K562 (cell line): ENCODE data around the gene ICA1. TPM values are rescaled to one million over a fixed set of nuclear protein-coding genes. Genes with fewer than 3 reads are reported as not detected.

ENCODE experiments used
- ATAC-seq: fragments of 200-7000 bp; cut with Tn5 transposase; 3 replicates; pipeline ENCODE4 v1.9.1; 2020; ENCODE audit warnings: moderate library complexity
- BruUV-seq: library from RNA; stranded (reverse); fragments of 400-500 nt; replicated peaks from 2 replicates; lab custom pipeline; 2021; lab: Mats Ljungman, UMichigan
- CTCF ChIA-PET: fragments of 300-600 bp; formaldehyde crosslinking; extraction: SDS; loops from one replicate; lab custom pipeline; 2021; ENCODE audit warnings: low intra/inter-chr PET ratio; lab: Yijun Ruan, JAX
- POLR2A ChIA-PET: fragments of 300-600, 350-650 bp; sonication (Branson Sonifier 250); formaldehyde crosslinking; extraction: SDS; loops from one replicate; lab custom pipeline; 2021; ENCODE audit warnings: antibody characterized with exemption, inconsistent platforms; lab: Yijun Ruan, JAX
- DNase-seq, 4 experiments: peaks; one replicate each; pipeline versions ENCODE4 v3.0.0 to v3.0.0-alpha.2; 2011 to 2018; ENCODE audit warnings: low spot score in 3 of 4, mixed read lengths in 3 of 4; ENCODE audit errors: extremely low read depth in 1 of 4
- FAIRE-seq: peaks from 2 replicates; lab custom pipeline; 2011; peaks lifted over from hg19 to GRCh38; lab: Jason Lieb, UNC
- H2AFZ ChIP-seq: 2 replicates; pipeline ENCODE4 v1.6.0; 2011; ENCODE audit warnings: low read depth, low read length, control low read depth, inconsistent platforms
- H3K27ac ChIP-seq: fragments of 200-600 bp; 3 replicates; pipeline ENCODE4 v1.8.0; 2011; ENCODE audit warnings: low read depth, mild to moderate bottlenecking, control low read depth, inconsistent platforms, low read length, moderate library complexity, mixed read lengths; ENCODE audit errors: extremely low read depth
- H3K27me3 ChIP-seq, 2 experiments: fragments of 300-600 bp in 1 of 2; 2 replicates in 1 of 2; 3 replicates in 1 of 2; pipeline versions ENCODE4 v1.6.0 to v1.8.0; 2011; ENCODE audit warnings: inconsistent platforms in 2 of 2, low read length in 2 of 2, mild to moderate bottlenecking in 1 of 2, mixed read lengths in 1 of 2, moderate library complexity in 1 of 2; ENCODE audit not compliant: control insufficient read depth in 2 of 2, insufficient read depth in 2 of 2
- H3K36me3 ChIP-seq: fragments of 300-600 bp; 3 replicates; pipeline ENCODE4 v1.8.0; 2011; ENCODE audit warnings: mild to moderate bottlenecking, low read length, inconsistent platforms; ENCODE audit not compliant: control insufficient read depth, insufficient read depth
- H3K4me1 ChIP-seq, 2 experiments: fragments of 200-600 bp in 1 of 2; replicated peaks in 1 of 2; 2 replicates in 1 of 2; 3 replicates in 1 of 2; pipeline versions ENCODE4 v1.5.1 to v1.8.0; 2011; ENCODE audit warnings: inconsistent platforms in 2 of 2, low read length in 2 of 2, mild to moderate bottlenecking in 1 of 2, mixed read lengths in 1 of 2, moderate library complexity in 1 of 2; ENCODE audit not compliant: control insufficient read depth in 2 of 2, insufficient read depth in 2 of 2
- H3K4me2 ChIP-seq: 2 replicates; pipeline ENCODE4 v1.6.1; 2011; ENCODE audit warnings: low read length, control low read depth, inconsistent platforms, mixed read lengths; ENCODE audit not compliant: insufficient read depth
- H3K4me3 ChIP-seq: fragments of 200-600 bp; sonication (generic), shearing (Covaris generic); 2 replicates; pipeline ENCODE4 v1.5.1; 2016; ENCODE audit warnings: control low read depth, inconsistent platforms
- H3K79me2 ChIP-seq: fragments of 200-600 bp; 3 replicates; pipeline ENCODE4 v1.8.0; 2011; ENCODE audit warnings: low read length, inconsistent platforms; ENCODE audit not compliant: control insufficient read depth, insufficient read depth
- H3K9ac ChIP-seq, 2 experiments: 2 replicates each; pipeline versions ENCODE4 v1.6.0 to v1.6.1; 2011; ENCODE audit warnings: low read depth in 2 of 2, low read length in 2 of 2, control low read depth in 1 of 2, inconsistent platforms in 1 of 2, mild to moderate bottlenecking in 1 of 2, mixed read lengths in 1 of 2; ENCODE audit not compliant: insufficient read depth in 1 of 2
- H3K9me1 ChIP-seq: one replicate; pipeline ENCODE4 v1.6.0; 2011; ENCODE audit warnings: inconsistent platforms, mild to moderate bottlenecking, low read length, moderate library complexity; ENCODE audit not compliant: control insufficient read depth, insufficient read depth
- H3K9me3 ChIP-seq: replicated peaks from 2 replicates; pipeline ENCODE4 v1.5.1; 2011; ENCODE audit warnings: low read depth, low read length, inconsistent platforms; ENCODE audit not compliant: control insufficient read depth, insufficient read depth
- H4K20me1 ChIP-seq: replicated peaks from 2 replicates; pipeline ENCODE4 v1.6.1; 2011; ENCODE audit warnings: low read length, inconsistent platforms, mixed read lengths; ENCODE audit not compliant: control insufficient read depth, insufficient read depth
- BCOR ChIP-seq: fragments of 450-650 bp; IDR thresholded peaks from 2 replicates; pipeline ENCODE4 v1.6.1; 2016
- ELF2 ChIP-seq: fragments of 250-450 bp; sonication (Bioruptor Pico); IDR thresholded peaks from 2 replicates; pipeline ENCODE4 v1.5.0; 2021; ENCODE audit warnings: mild to moderate bottlenecking
- HNRNPLL ChIP-seq: fragments of 200-400 bp; formaldehyde crosslinking; IDR thresholded peaks from 2 replicates; pipeline ENCODE4 v1.6.1; 2017; ENCODE audit warnings: low read length, low read depth, mild to moderate bottlenecking; ENCODE audit not compliant: poor library complexity, severe bottlenecking
- HSF4 ChIP-seq: fragments of 250-450 bp; sonication (Bioruptor Pico); IDR thresholded peaks from 2 replicates; pipeline ENCODE4 v2.1.2; 2022; ENCODE audit warnings: mild to moderate bottlenecking, moderate library complexity, borderline replicate concordance
- ILF3 ChIP-seq: fragments of 450-650 bp; IDR thresholded peaks from 2 replicates; pipeline ENCODE4 v1.6.1; 2018; ENCODE audit warnings: antibody characterized with exemption, mild to moderate bottlenecking, moderate library complexity, borderline replicate concordance
- MAFF ChIP-seq: IDR thresholded peaks from 2 replicates; pipeline ENCODE4 v1.6.1; 2012; ENCODE audit warnings: low read length, improper control_type of control experiment
- PURB ChIP-seq: sonication (generic); formaldehyde crosslinking; IDR thresholded peaks from 2 replicates; pipeline ENCODE4 v1.9.0; 2021; ENCODE audit warnings: low read depth, mild to moderate bottlenecking, missing genetic modification reagents
- ZNF785 ChIP-seq: fragments of 250-450 bp; sonication (Bioruptor Pico); IDR thresholded peaks from 2 replicates; pipeline ENCODE4 v1.4.0; 2020; ENCODE audit warnings: mild to moderate bottlenecking
- ZNF830 ChIP-seq: fragments of 250-450 bp; sonication (Bioruptor Pico); IDR thresholded peaks from 2 replicates; pipeline ENCODE4 v1.5.0; 2021; ENCODE audit warnings: mild to moderate bottlenecking
- WGBS: fragments of 100-300 bp; shearing (Covaris generic); methylation state at CpG from one replicate; pipeline ENCODE4 v1.1.6; 2016; ENCODE audit warnings: low coverage, mixed read lengths; ENCODE audit not compliant: insufficient coverage; ENCODE audit errors: missing lambda C conversion rate; 5-methylcytosine and 5-hydroxymethylcytosine counted together
- in situ Hi-C: fragments of 300-500 bp; cut with MboI; formaldehyde crosslinking; loops from 4 replicates; pipeline ENCODE4 v1.15.0; 2018; ENCODE audit warnings: inconsistent platforms, mixed read lengths
- intact Hi-C: fragments of 100-400 bp; cut with micrococcal nuclease; formaldehyde crosslinking; loops from 2 replicates; pipeline ENCODE4 v1.14.2; 2022
- polyA plus RNA-seq, 8 experiments: library from polyadenylated mRNA; depleted of rRNA in 4 of 8; stranded (reverse) in 5 of 8; unstranded in 3 of 8; fragments of >200 nt; fragmentation: Nextera tagmentation in 2 of 8; fragmentation: Illumina TruSeq in 1 of 8; extraction: Ambion mirVana in 2 of 8; extraction: Trizol in 1 of 8; gene quantifications; 2 replicates each; pipeline versions ENCODE4 v1.2.1 to v1.2.3, GENCODE V29; 2011 to 2014; ENCODE audit warnings: inconsistent platforms in 1 of 8, missing spikeins in 1 of 8
- total RNA-seq, 7 experiments: library from RNA; depleted of rRNA in 6 of 7; stranded (reverse); fragments of >200 nt in 6 of 7; fragmentation: Illumina TruSeq in 2 of 7; extraction: Trizol in 2 of 7; gene quantifications; 2 replicates each; pipeline versions ENCODE4 v1.2.1 to v1.2.3, GENCODE V29; 2011 to 2021; ENCODE audit warnings: low replicate concordance in 1 of 7
- TF ChIP-seq, protein P1 (sequence below), 2 experiments: fragments of 450-650 bp; IDR thresholded peaks; 2 replicates each; pipeline ENCODE4 v1.6.1; 2016; ENCODE audit warnings: mild to moderate bottlenecking in 2 of 2, borderline replicate concordance in 1 of 2, low read depth in 1 of 2, moderate library complexity in 1 of 2
- TF ChIP-seq, protein P2 (sequence below): sonication (generic); formaldehyde crosslinking; IDR thresholded peaks from 2 replicates; pipeline ENCODE4 v1.8.0; 2022; ENCODE audit warnings: missing genetic modification reagents, mild to moderate bottlenecking, borderline replicate concordance

Gene ICA1
- total and polyA plus RNA-seq, 9 of the 15 experiments (the other 6 are each of a cell fraction or from before 2014, with no cell fraction given) = 7.1 to 22.3 (median 16.4) TPM

DNA sequence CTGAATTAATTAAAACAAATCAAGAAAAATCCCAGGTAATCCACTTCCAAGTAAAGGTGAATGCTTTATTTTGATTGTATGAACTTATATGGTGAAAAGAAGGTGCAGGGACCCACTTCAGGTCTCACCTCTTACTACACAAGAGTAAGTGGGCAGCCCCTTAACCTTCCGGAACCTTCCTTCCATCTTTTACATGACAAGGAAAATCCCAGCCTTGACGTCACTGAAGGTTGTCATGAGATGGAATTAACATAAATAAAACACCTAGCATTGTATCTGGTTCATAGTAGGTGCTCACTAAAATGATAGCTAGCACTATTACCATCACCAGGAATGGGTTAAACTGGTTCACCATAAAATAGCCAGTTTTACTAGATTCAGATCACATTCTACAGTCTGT lies 119.5 kb downstream of the ICA1 start:
- FAIRE-seq (no peak), ATAC-seq (no peak), DNase-seq (no peak)
- H3K4me1 ChIP-seq = no peaks in the 10 kb centered on the region; a peak in 2 of 5 replicates
- ChIA-PET CTCF (no interaction called here), POLR2A (interaction anchor here (1.6 kb wide), 1 partner anchor 12 kb away, joined by 3 read pairs; no protein-coding TSS in a partner anchor)
- no peak overlapping the region for H2AFZ ChIP-seq
- no peak overlapping the region for H3K4me3 ChIP-seq
- H3K9ac ChIP-seq = no peak overlapping the region
- no peaks in the 10 kb centered on the region for H3K9me1 ChIP-seq
- no peaks in the 10 kb centered on the region for H3K36me3 ChIP-seq
- intact Hi-C loops (no loop called here), in situ Hi-C loops (no loop called here)
- no TSS peak for BruUV-seq
- H3K79me2 ChIP-seq = no peaks in the 10 kb centered on the region
- no peaks in the 10 kb centered on the region for H3K27me3 ChIP-seq
- H4K20me1 ChIP-seq = no peaks in the 10 kb centered on the region
- no peaks in the 10 kb centered on the region for H3K9me3 ChIP-seq
- WGBS = 73% methylated on average over 2 of the region's 2 CpGs
- H3K27ac ChIP-seq = no peak overlapping the region
- no peak overlapping the region for H3K4me2 ChIP-seq
- TF ChIP-seq PURB (CRISPR knock-in tag) (no peak), ZNF830 (no peak), HSF4 (CRISPR knock-in tag) (no peak), ILF3 (no peak), BCOR (no peak), MAFF (no peak), ZNF785 (CRISPR knock-in tag) (no peak), HNRNPLL (no peak), ELF2 (no peak)
- TF ChIP-seq, protein P1, sequence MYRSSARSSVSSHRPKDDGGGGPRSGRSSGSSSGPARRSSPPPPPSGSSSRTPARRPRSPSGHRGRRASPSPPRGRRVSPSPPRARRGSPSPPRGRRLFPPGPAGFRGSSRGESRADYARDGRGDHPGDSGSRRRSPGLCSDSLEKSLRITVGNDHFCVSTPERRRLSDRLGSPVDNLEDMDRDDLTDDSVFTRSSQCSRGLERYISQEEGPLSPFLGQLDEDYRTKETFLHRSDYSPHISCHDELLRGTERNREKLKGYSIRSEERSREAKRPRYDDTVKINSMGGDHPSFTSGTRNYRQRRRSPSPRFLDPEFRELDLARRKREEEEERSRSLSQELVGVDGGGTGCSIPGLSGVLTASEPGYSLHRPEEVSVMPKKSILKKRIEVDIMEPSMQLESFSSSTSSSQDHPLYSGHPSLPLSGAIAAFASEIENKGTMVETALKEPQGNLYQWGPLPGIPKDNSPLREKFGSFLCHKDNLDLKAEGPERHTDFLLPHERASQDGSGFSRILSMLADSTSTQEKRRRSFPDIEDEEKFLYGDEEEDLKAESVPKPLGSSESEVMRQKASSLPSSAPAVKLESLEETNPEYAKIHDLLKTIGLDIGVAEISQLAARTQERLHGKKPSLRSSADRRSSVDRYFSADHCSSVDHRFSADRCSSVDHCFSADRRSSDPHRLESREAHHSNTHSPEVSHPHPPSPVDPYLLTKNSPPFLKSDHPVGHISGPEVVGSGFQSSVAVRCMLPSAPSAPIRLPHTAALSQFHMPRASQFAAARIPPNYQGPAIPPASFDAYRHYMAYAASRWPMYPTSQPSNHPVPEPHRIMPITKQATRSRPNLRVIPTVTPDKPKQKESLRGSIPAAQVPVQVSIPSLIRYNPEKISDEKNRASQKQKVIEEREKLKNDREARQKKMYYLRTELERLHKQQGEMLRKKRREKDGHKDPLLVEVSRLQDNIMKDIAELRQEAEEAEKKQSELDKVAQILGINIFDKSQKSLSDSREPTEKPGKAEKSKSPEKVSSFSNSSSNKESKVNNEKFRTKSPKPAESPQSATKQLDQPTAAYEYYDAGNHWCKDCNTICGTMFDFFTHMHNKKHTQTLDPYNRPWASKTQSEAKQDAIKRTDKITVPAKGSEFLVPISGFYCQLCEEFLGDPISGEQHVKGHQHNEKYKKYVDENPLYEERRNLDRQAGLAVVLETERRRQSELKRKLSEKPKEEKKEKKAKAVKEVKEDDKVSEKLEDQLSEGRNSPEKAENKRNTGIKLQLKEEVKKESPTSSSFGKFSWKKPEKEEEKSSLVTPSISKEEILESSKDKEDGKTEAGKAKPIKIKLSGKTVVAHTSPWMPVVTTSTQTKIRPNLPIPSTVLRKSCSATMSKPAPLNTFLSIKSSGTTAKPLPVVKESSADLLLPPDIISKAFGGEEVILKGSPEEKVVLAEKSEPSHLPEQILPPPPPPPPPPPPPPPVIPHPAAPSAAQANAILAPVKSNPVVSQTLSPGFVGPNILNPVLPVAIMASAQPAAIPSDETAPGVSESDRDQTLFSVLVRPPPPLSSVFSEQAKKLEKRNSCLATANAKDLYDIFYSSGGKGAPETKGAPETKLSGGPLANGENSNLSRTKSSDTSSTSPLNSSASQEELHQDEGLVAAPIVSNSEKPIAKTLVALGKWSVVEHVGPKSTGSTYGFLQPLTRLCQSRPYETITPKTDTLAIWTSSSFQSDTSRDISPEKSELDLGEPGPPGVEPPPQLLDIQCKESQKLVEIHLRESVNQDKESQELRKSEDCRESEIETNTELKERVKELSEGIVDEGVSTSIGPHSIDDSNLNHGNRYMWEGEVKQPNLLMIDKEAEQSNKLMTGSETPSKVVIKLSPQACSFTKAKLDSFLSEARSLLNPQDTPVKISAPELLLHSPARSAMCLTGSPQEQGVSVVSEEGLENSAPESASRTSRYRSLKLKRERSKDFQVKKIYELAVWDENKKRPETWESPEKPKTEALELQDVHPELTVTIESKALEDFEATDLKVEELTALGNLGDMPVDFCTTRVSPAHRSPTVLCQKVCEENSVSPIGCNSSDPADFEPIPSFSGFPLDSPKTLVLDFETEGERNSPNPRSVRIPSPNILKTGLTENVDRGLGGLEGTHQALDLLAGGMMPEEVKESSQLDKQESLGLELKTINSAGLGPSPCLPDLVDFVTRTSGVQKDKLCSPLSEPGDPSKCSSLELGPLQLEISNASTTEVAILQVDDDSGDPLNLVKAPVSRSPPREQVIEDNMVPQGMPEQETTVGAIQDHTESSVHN (IDR thresholded peaks at IDR 0.05; ENCODE audit: borderline replicate concordance in 1 of 2, low read depth in 1 of 2) = no peak
- TF ChIP-seq, protein P2, sequence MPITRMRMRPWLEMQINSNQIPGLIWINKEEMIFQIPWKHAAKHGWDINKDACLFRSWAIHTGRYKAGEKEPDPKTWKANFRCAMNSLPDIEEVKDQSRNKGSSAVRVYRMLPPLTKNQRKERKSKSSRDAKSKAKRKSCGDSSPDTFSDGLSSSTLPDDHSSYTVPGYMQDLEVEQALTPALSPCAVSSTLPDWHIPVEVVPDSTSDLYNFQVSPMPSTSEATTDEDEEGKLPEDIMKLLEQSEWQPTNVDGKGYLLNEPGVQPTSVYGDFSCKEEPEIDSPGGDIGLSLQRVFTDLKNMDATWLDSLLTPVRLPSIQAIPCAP (CRISPR knock-in tag) = no peak
